Smooth muscle cell (in vitro differentiated cells): ENCODE results near the gene MOB3C. TPM values are rescaled to one million over a fixed set of nuclear protein-coding genes. Genes with fewer than 3 reads are reported as not detected.

Experiments used
- DNase-seq: peaks from one replicate; lab custom pipeline; 2025; ENCODE audit not compliant: unreplicated experiment; lab: John Stamatoyannopoulos, UW
- H2AFZ ChIP-seq: fragments of 200-600 bp; sonication (generic); 2 replicates; pipeline ENCODE4 v1.6.0; 2016; ENCODE audit warnings: antibody characterized with exemption, low read depth, mild to moderate bottlenecking
- H3F3A ChIP-seq: fragments of 200-600 bp; sonication (generic); 2 replicates; pipeline ENCODE4 v1.6.0; 2017; ENCODE audit warnings: antibody characterized with exemption, low read depth
- H3K27ac ChIP-seq: fragments of 200-600 bp; sonication (generic); 2 replicates; pipeline ENCODE4 v1.5.1; 2016; ENCODE audit warnings: low read depth, mild to moderate bottlenecking
- H3K27me3 ChIP-seq: fragments of 200-600 bp; sonication (generic); 2 replicates; pipeline ENCODE4 v1.6.1; 2016; ENCODE audit warnings: low read depth, mild to moderate bottlenecking
- H3K36me3 ChIP-seq: fragments of 200-600 bp; sonication (generic); 2 replicates; pipeline ENCODE4 v1.5.1; 2016; ENCODE audit warnings: low read depth
- H3K4me1 ChIP-seq: fragments of 200-600 bp; sonication (generic); 2 replicates; pipeline ENCODE4 v1.5.1; 2016; ENCODE audit warnings: low read depth
- H3K4me2 ChIP-seq: fragments of 200-600 bp; sonication (generic); 2 replicates; pipeline ENCODE4 v1.6.0; 2016; ENCODE audit warnings: mild to moderate bottlenecking
- H3K4me3 ChIP-seq: fragments of 200-600 bp; sonication (generic); 2 replicates; pipeline ENCODE4 v1.5.1; 2016; ENCODE audit warnings: mild to moderate bottlenecking
- H3K79me2 ChIP-seq: fragments of 200-600 bp; sonication (generic); 2 replicates; pipeline ENCODE4 v1.6.0; 2016; ENCODE audit warnings: low read depth, mild to moderate bottlenecking
- H3K9ac ChIP-seq: fragments of 200-600 bp; sonication (generic); 2 replicates; pipeline ENCODE4 v1.6.0; 2016; ENCODE audit warnings: low read depth
- H3K9me3 ChIP-seq: fragments of 200-600 bp; sonication (generic); replicated peaks from 2 replicates; pipeline ENCODE4 v1.5.1; 2016; ENCODE audit warnings: low read depth
- H4K20me1 ChIP-seq: fragments of 200-600 bp; sonication (generic); 2 replicates; pipeline ENCODE4 v1.6.0; 2016; ENCODE audit warnings: low read depth
- WGBS: methylation state at CpG from one replicate; pipeline ENCODE4 v1.1.7; 2016; ENCODE audit warnings: low lambda C conversion rate; 5-methylcytosine and 5-hydroxymethylcytosine counted together
- polyA plus RNA-seq: library from polyadenylated mRNA; unstranded; fragments of >200 nt; fragmentation: Nextera tagmentation; extraction: Ambion mirVana; gene quantifications from 2 replicates; pipeline ENCODE4 v1.2.1, GENCODE V29; 2016
- total RNA-seq: library from RNA; depleted of rRNA; stranded (reverse); fragments of >200 nt; gene quantifications from 2 replicates; pipeline ENCODE4 v1.2.3, GENCODE V29; 2014
- TF ChIP-seq, protein P1 (sequence below): fragments of 200-600 bp; sonication (generic); IDR thresholded peaks from 2 replicates; pipeline ENCODE4 v1.5.1; 2017; ENCODE audit warnings: borderline replicate concordance, mild to moderate bottlenecking, antibody characterized with exemption; ENCODE audit not compliant: insufficient read depth, poor library complexity, severe bottlenecking

MOB3C gene
- total and polyA plus RNA-seq, 2 experiments from 2014 or later = 5.3 to 5.5 TPM

DNA sequence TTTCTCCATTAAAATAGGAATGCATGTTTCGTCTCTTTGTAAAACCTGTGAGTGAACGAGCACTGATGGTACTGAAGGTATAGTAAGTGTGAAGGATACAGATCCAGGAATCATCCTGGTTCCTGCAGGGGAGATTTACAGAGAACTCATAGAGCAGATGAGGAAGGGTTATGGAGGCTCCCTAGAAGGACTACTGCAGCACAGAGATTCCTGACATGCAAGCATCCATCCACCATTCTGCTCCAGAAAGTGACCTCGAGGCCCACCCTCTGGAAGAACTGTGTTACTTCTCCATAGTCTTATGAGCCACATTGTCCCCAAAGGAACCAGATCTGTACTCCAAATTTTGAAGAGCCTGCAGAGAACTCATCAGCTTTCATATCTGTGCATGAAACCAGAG is 27.1 kb downstream of the MOB3C start:
- H4K20me1 ChIP-seq = peaks cover 6% of the 10 kb centered on the region
- H3K9ac ChIP-seq = no peak overlapping the region
- H3F3A ChIP-seq = no peaks in the 10 kb centered on the region
- H3K9me3 ChIP-seq = no peaks in the 10 kb centered on the region
- no peaks in the 10 kb centered on the region for H3K27me3 ChIP-seq
- TF ChIP-seq, protein P1, sequence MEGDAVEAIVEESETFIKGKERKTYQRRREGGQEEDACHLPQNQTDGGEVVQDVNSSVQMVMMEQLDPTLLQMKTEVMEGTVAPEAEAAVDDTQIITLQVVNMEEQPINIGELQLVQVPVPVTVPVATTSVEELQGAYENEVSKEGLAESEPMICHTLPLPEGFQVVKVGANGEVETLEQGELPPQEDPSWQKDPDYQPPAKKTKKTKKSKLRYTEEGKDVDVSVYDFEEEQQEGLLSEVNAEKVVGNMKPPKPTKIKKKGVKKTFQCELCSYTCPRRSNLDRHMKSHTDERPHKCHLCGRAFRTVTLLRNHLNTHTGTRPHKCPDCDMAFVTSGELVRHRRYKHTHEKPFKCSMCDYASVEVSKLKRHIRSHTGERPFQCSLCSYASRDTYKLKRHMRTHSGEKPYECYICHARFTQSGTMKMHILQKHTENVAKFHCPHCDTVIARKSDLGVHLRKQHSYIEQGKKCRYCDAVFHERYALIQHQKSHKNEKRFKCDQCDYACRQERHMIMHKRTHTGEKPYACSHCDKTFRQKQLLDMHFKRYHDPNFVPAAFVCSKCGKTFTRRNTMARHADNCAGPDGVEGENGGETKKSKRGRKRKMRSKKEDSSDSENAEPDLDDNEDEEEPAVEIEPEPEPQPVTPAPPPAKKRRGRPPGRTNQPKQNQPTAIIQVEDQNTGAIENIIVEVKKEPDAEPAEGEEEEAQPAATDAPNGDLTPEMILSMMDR = no peak
- DNase-seq = no peak
- H3K27ac ChIP-seq = no peak overlapping the region
- H2AFZ ChIP-seq = no peak overlapping the region
- no peak overlapping the region for H3K4me2 ChIP-seq
- H3K4me1 ChIP-seq = no peaks in the 10 kb centered on the region
- H3K36me3 ChIP-seq = no peaks in the 10 kb centered on the region
- H3K79me2 ChIP-seq = no peaks in the 10 kb centered on the region
- no peak overlapping the region for H3K4me3 ChIP-seq
- 97% methylated on average over 3 of the region's 3 CpGs for WGBS

DNA sequence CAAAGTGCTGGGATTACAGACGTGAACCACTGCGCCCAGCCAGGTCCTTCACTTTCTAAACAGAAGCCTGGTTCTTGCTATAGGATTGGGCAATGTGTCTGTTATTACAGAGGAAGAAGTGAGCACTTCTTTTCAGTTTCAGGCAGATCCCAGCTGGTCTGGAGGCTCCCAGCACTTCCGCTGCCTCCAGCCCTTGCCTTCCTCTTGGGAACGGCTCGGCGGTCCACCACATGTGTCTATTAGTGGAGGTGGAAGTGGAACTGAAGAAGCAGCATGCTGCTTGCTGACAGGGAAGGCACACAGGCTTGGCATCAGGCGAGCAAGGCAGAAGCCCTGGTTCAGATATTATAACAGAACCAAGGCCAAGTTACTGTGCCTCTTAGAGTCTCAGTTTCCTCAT is 29.5 kb downstream of the MOB3C start:
- Histone ChIP-seq H3K36me3 (no peaks in the 10 kb centered on the region), H2AFZ (no peak overlapping the region), H3F3A (no peaks in the 10 kb centered on the region), H3K4me3 (no peak overlapping the region), H3K27ac (no peak overlapping the region), H4K20me1 (no peaks in the 10 kb centered on the region), H3K9ac (no peak overlapping the region), H3K27me3 (no peaks in the 10 kb centered on the region), H3K79me2 (no peaks in the 10 kb centered on the region), H3K4me1 (no peaks in the 10 kb centered on the region), H3K4me2 (no peak overlapping the region), H3K9me3 (no peaks in the 10 kb centered on the region)
- 98% methylated on average over 7 of the region's 7 CpGs for WGBS
- TF ChIP-seq, protein P1 = no peak
- DNase-seq = no peak

DNA sequence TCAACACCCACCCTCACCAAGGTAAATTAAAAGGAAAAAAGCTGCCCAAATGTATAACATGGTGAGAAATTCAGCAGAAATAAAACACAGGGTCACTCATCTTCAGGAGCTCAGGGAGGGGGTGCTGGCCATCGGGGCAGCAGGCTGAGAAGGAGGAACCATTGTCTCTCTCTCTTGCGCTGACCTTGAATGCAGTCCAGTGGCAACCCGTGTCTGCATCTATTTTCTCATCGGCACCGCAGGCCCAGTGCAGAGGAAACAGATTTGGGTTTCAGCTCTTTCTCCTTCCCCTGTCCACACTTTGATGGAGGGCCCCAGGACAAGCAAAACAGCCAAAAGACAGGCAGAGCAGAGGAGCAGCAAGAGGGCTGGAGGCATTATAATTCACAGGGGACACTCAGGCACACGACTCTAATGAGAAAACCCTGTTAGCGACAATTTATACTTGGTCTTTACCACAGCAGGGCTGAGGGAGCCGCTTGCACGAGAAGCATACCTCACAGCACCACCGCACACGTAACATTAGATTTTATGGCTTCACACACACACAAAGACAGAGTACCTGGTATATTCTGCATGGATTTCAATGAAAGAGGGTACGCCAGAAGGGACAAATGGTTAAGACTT is 31.2 kb downstream of the MOB3C start:
- Histone ChIP-seq H4K20me1 (no peaks in the 10 kb centered on the region), H3K79me2 (no peaks in the 10 kb centered on the region), H3K9me3 (no peaks in the 10 kb centered on the region), H3K4me2 (no peak overlapping the region), H3K4me1 (no peaks in the 10 kb centered on the region), H3K36me3 (no peaks in the 10 kb centered on the region), H3K27me3 (no peaks in the 10 kb centered on the region), H3F3A (no peaks in the 10 kb centered on the region), H2AFZ (no peak overlapping the region), H3K27ac (no peak overlapping the region), H3K4me3 (no peak overlapping the region), H3K9ac (no peak overlapping the region)
- WGBS = 95% methylated on average over 12 of the region's 12 CpGs
- no peak for DNase-seq
- TF ChIP-seq, protein P1 = no peak

DNA sequence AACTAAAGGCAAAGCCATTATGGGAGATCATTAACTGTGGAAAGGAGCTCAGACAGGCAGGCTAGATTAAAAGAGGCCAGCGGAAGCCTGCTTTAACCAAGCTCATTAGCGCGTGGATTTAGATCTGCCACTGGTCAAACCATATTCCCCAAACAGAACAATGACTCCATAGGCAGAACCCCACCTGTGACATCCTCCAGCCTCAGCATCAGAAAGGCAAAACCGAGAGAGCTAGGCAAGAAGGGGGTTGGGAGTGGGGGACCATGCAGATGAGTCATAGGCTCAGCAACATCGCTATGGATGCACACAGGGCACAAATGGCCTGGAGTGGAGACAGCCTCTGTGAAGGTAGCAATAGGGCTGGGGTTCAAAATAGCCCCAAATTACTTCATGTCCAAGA is 33.1 kb downstream of the MOB3C start:
- H3K4me3 ChIP-seq = no peak overlapping the region
- TF ChIP-seq, protein P1 = no peak
- H3K9ac ChIP-seq = no peak overlapping the region
- H3K4me1 ChIP-seq = no peaks in the 10 kb centered on the region
- 80% methylated on average over 5 of the region's 5 CpGs for WGBS
- H3K9me3 ChIP-seq = no peaks in the 10 kb centered on the region
- H3K4me2 ChIP-seq = no peak overlapping the region
- peaks cover 9% of the 10 kb centered on the region for H3K36me3 ChIP-seq
- no peak overlapping the region for H2AFZ ChIP-seq
- no peaks in the 10 kb centered on the region for H3F3A ChIP-seq
- H3K27me3 ChIP-seq = no peaks in the 10 kb centered on the region
- no peaks in the 10 kb centered on the region for H3K79me2 ChIP-seq
- no peak overlapping the region for H3K27ac ChIP-seq
- H4K20me1 ChIP-seq = no peaks in the 10 kb centered on the region
- no peak for DNase-seq
